Brain microvascular endothelial cell (primary cell): ENCODE measurements around the gene MYO16.

Source experiments
- DNase-seq: peaks from one replicate; pipeline ENCODE4 v3.0.0-alpha.2; 2020
- H3K27ac ChIP-seq: fragments of 250-450 bp; sonication (Bioruptor Pico); 2 replicates; pipeline ENCODE4 v1.5.1; 2020; ENCODE audit warnings: mild to moderate bottlenecking, moderate library complexity
- H3K27me3 ChIP-seq: fragments of 250-450 bp; sonication (Bioruptor Pico); replicated peaks from 2 replicates; pipeline ENCODE4 v1.5.1; 2020; ENCODE audit warnings: mild to moderate bottlenecking
- H3K36me3 ChIP-seq: fragments of 250-450 bp; sonication (Bioruptor Pico); replicated peaks from 2 replicates; pipeline ENCODE4 v1.5.1; 2020; ENCODE audit warnings: mild to moderate bottlenecking
- H3K4me3 ChIP-seq: 2 replicates; pipeline ENCODE4 v1.5.1; 2011; ENCODE audit warnings: low read depth, mild to moderate bottlenecking, control low read depth, low read length, moderate library complexity
- in situ Hi-C: cut with HindIII; loops from 2 replicates; pipeline ENCODE4 v1.10.0; 2017; ENCODE audit warnings: low sequenced_read_pairs, low pct_ligation_motif_present
- TF ChIP-seq, protein P1 (sequence below): IDR thresholded peaks from 2 replicates; pipeline ENCODE4 v1.5.1; 2011; ENCODE audit warnings: low read depth, mild to moderate bottlenecking, moderate library complexity, low read length, control low read depth, inconsistent platforms; ENCODE audit errors: missing control alignments

The MYO16 gene

DNA sequence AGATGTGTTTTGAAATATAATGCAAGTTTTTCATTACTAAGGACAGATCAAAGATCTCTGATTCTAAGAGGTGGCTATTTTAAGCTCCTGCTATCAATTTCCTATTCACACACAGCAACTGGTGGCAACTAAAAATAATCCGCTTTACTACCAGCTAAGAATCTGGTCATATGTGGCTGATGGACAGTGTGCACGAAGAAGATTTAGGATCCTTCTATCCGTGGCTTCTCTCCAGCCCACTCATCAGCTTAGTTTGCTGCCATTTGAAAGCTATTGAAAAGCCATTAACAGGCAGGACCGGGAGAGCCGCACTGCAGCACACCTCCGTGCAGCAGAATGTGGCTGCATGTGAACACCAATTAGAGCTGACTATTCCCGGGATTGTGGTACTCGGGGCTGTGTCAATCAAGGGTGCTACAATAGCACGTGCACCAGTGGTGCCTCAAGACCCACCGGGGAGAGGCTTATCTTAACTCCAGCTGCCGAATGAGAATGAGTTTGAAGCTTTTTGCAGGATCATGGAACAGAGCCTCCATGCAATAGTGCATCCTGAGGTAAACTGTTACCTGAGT lies at the start of gene MYO16:
Gene MYO16 (plus strand): TSS at position 431 of the 572 bp plus-strand sequence. CDS start 234 bp downstream, outside the sequence.
- TF ChIP-seq, protein P1, sequence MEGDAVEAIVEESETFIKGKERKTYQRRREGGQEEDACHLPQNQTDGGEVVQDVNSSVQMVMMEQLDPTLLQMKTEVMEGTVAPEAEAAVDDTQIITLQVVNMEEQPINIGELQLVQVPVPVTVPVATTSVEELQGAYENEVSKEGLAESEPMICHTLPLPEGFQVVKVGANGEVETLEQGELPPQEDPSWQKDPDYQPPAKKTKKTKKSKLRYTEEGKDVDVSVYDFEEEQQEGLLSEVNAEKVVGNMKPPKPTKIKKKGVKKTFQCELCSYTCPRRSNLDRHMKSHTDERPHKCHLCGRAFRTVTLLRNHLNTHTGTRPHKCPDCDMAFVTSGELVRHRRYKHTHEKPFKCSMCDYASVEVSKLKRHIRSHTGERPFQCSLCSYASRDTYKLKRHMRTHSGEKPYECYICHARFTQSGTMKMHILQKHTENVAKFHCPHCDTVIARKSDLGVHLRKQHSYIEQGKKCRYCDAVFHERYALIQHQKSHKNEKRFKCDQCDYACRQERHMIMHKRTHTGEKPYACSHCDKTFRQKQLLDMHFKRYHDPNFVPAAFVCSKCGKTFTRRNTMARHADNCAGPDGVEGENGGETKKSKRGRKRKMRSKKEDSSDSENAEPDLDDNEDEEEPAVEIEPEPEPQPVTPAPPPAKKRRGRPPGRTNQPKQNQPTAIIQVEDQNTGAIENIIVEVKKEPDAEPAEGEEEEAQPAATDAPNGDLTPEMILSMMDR, result no peak
- DNase-seq, result no peak
- in situ Hi-C loops, result no loop called here
- H3K27me3 ChIP-seq, result no peaks in the 10 kb centered on the region
- no peaks in the 10 kb centered on the region for H3K36me3 ChIP-seq
- H3K4me3 ChIP-seq, result no peak within 1 kb of the TSS
- no peak within 1 kb of the TSS for H3K27ac ChIP-seq

DNA sequence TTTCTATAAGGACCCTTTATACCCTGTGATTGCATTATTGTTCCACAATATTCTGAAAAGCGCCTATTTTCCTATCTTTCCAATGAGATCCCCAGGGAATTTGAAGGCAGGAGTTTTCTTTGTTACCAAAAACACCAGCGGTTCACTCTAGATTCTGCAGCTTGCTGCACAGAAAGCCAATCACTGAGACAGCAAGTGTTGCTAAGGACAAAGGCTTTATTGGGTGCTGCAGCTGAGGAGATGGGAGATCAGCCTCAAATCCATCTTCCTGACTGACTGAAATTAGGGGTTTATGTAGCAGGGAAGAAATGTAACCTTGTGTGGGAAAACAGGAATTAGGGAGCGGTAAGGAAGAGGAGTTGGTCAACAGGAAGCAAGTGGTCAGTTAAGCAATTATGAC lies 42.6 kb upstream of the MYO16 start:
- no peak for DNase-seq
- H3K4me3 ChIP-seq, result no peak overlapping the region
- TF ChIP-seq, protein P1, result no peak
- no peaks in the 10 kb centered on the region for H3K36me3 ChIP-seq
- no peak overlapping the region for H3K27ac ChIP-seq
- no peaks in the 10 kb centered on the region for H3K27me3 ChIP-seq
- in situ Hi-C loops, result no loop called here

DNA sequence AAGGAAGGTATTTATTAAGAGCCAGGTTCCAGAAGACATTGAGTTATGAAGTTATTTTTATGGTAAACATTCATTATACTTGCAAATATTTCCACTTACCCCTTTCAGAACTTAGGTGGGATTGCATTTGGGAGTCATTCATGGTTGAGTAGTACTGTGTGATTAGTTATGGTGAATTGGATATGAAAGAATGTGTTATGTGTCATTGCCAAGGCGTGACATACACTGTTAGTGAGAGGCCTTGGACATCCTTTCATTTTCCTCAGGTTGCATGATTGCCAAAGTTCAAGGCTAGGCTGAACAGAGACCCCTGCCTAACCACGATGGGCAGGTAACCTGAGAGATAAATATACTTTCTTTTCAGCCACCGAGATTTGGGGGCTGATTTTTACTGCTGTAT lies 40.9 kb upstream of the MYO16 start:
- no peak overlapping the region for H3K27ac ChIP-seq
- DNase-seq, result no peak
- no peaks in the 10 kb centered on the region for H3K36me3 ChIP-seq
- H3K27me3 ChIP-seq, result no peaks in the 10 kb centered on the region
- in situ Hi-C loops, result no loop called here
- no peak overlapping the region for H3K4me3 ChIP-seq
- TF ChIP-seq, protein P1, result no peak

DNA sequence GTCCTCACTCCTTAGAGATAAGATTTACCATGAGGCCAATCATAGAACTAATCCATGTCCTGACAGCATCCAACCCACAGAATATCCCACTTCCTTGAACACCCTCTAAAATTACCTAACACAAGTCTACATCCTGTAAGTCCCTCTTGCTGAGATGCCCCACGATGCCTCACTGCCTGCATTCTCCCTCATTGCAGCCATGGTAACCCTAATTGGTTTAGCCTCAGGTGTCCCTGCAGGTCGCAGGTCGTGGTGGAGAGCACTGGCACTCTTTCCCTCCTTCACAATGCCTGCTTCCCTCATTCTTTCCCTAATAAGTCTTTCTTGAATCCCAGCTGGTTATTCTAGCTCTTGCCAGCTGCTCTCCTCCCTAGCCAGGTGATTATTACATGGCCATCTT lies 35.3 kb upstream of the MYO16 start:
- in situ Hi-C loops, result no loop called here
- Histone ChIP-seq H3K27ac (no peak overlapping the region), H3K36me3 (no peaks in the 10 kb centered on the region), H3K4me3 (no peak overlapping the region), H3K27me3 (no peaks in the 10 kb centered on the region)
- TF ChIP-seq, protein P1, result no peak
- no peak for DNase-seq

DNA sequence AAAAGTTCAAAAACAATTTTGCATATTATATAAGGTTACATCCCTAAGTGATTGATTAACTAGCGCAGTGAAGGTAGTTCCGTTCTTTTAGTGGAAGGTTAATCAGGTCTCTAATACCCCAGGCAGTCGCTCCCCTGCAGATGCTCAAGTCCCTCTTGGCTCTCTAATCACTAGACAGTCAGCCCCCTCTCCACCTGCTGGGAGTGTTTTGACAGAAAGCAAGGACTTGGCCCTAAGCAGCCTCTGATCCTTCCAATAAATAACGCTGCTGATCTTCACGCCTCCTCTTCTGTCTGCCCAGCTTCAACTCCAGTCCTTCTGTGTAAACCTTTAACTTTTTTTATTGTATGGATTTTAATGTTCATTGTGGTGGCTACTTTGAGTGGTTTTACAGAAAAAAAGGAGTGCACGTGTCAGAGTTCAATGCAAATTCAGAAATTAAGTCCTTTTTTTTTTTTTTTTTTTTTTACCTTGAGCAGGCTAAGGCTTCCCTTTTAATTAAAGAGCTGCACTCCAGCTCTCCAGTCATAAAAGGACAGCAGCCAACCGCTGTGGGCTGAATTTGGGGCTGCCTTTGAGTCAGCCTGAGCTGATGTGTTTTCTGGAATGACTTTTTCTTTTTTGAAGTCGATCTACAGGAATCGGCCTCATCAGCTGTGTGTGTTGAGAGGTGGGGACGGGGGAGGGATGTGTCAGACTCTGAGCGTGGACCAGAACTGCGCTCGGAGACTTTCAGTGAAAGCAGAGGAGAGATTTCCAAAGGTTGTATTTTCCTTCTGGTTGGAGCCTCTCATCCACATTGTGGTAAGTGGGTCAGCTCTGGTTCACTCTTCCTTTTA lies 33.8 kb upstream of the MYO16 start:
- Histone ChIP-seq H3K36me3 (no peaks in the 10 kb centered on the region), H3K27ac (no peak overlapping the region), H3K4me3 (no peak overlapping the region), H3K27me3 (no peaks in the 10 kb centered on the region)
- no peak for DNase-seq
- in situ Hi-C loops, result no loop called here
- TF ChIP-seq, protein P1, result no peak
